HEK293 (cell line): Measurements from ENCODE around the gene SH3RF1.

Source experiments
- CTCF ChIA-PET: fragments of 350-600 bp; formaldehyde crosslinking; extraction: SDS; loops from one replicate; lab custom pipeline; 2021; ENCODE audit warnings: antibody characterized with exemption; lab: Yijun Ruan, JAX
- POLR2A ChIA-PET: fragments of 300-600 bp; formaldehyde crosslinking; extraction: SDS; loops from one replicate; lab custom pipeline; 2020; ENCODE audit warnings: antibody characterized with exemption, inconsistent platforms; lab: Yijun Ruan, JAX
- H3K27ac ChIP-seq: fragments of 200-500 bp; sonication (Bioruptor generic); 2 replicates; pipeline ENCODE4 v1.5.1; 2014; ENCODE audit warnings: low read depth, low read length, control low read depth, inconsistent platforms; ENCODE audit errors: extremely low read depth
- H3K36me3 ChIP-seq, 2 experiments: fragments of 200-500 bp in 1 of 2; sonication (Bioruptor generic) in 1 of 2; 1 replicate in 1 of 2; 2 replicates in 1 of 2; pipeline ENCODE4 v1.5.1; 2014 to 2017; ENCODE audit warnings: inconsistent platforms in 2 of 2, low read length in 2 of 2; ENCODE audit not compliant: control insufficient read depth in 2 of 2, insufficient read depth in 1 of 2
- H3K4me1 ChIP-seq: fragments of 200-500 bp; sonication (Bioruptor generic); 2 replicates; pipeline ENCODE4 v1.5.1; 2014; ENCODE audit warnings: mild to moderate bottlenecking, low read length, inconsistent platforms; ENCODE audit not compliant: control insufficient read depth, insufficient read depth
- H3K4me3 ChIP-seq: 2 replicates; pipeline ENCODE4 v1.5.1; 2011; ENCODE audit warnings: low read depth, mild to moderate bottlenecking, control low read depth, low read length, moderate library complexity
- H3K9me3 ChIP-seq: fragments of 200-500 bp; sonication (Bioruptor generic); 2 replicates; pipeline ENCODE4 v1.5.1; 2014; ENCODE audit warnings: low read depth, low read length, inconsistent platforms; ENCODE audit not compliant: control insufficient read depth, insufficient read depth
- INSM2 ChIP-seq: fragments of 450-650 bp; formaldehyde crosslinking; IDR thresholded peaks from 2 replicates; pipeline ENCODE4 v1.5.1; 2016; ENCODE audit warnings: missing biosample characterization, missing genetic modification characterization
- PRDM1 ChIP-seq: fragments of 450-650 bp; formaldehyde crosslinking; IDR thresholded peaks from 2 replicates; pipeline ENCODE4; 2016; ENCODE audit warnings: missing biosample characterization, missing genetic modification characterization
- REPIN1 ChIP-seq: fragments of 450-650 bp; formaldehyde crosslinking; IDR thresholded peaks from 2 replicates; pipeline ENCODE4 v1.5.1; 2017; ENCODE audit warnings: missing biosample characterization, missing genetic modification characterization, low read depth
- ZBTB8A ChIP-seq: fragments of 450-650 bp; formaldehyde crosslinking; IDR thresholded peaks from 2 replicates; pipeline ENCODE4 v1.5.1; 2016; ENCODE audit warnings: missing biosample characterization, missing genetic modification characterization
- ZNF114 ChIP-seq: fragments of 450-650 bp; formaldehyde crosslinking; IDR thresholded peaks from 2 replicates; pipeline ENCODE4 v1.5.0; 2017; ENCODE audit warnings: missing biosample characterization, missing genetic modification characterization
- ZNF157 ChIP-seq: fragments of 450-650 bp; formaldehyde crosslinking; IDR thresholded peaks from 2 replicates; pipeline ENCODE4 v1.5.1; 2016; ENCODE audit warnings: missing biosample characterization, missing genetic modification characterization
- ZNF174 ChIP-seq: fragments of 450-650 bp; formaldehyde crosslinking; IDR thresholded peaks from 2 replicates; pipeline ENCODE4 v1.5.0; 2017; ENCODE audit warnings: missing biosample characterization, mild to moderate bottlenecking, missing genetic modification characterization
- ZNF175 ChIP-seq: fragments of 450-650 bp; formaldehyde crosslinking; IDR thresholded peaks from 2 replicates; pipeline ENCODE4 v1.5.1; 2016; ENCODE audit warnings: missing biosample characterization, missing genetic modification characterization
- ZNF211 ChIP-seq: fragments of 450-650 bp; formaldehyde crosslinking; IDR thresholded peaks from 2 replicates; pipeline ENCODE4 v1.5.1; 2016; ENCODE audit warnings: low read depth, missing biosample characterization, missing genetic modification characterization
- ZNF292 ChIP-seq: fragments of 450-650 bp; formaldehyde crosslinking; IDR thresholded peaks from 2 replicates; pipeline ENCODE4 v1.5.1; 2016; ENCODE audit warnings: low read depth, missing biosample characterization, missing genetic modification characterization, borderline replicate concordance
- ZNF362 ChIP-seq: fragments of 450-650 bp; formaldehyde crosslinking; IDR thresholded peaks from 2 replicates; pipeline ENCODE4 v1.5.1; 2016; ENCODE audit warnings: missing biosample characterization, missing genetic modification characterization
- ZNF391 ChIP-seq: fragments of 450-650 bp; formaldehyde crosslinking; IDR thresholded peaks from 2 replicates; pipeline ENCODE4 v1.5.1; 2016; ENCODE audit warnings: low read depth, missing biosample characterization, missing genetic modification characterization, borderline replicate concordance
- ZNF433 ChIP-seq: fragments of 450-650 bp; formaldehyde crosslinking; IDR thresholded peaks from 2 replicates; pipeline ENCODE4 v1.5.1; 2016; ENCODE audit warnings: missing biosample characterization, missing genetic modification characterization, low read depth
- ZNF555 ChIP-seq: fragments of 450-650 bp; formaldehyde crosslinking; conservative IDR thresholded peaks from 2 replicates; pipeline ENCODE4 v1.5.1; 2017; ENCODE audit warnings: missing biosample characterization, mild to moderate bottlenecking, missing genetic modification characterization, inconsistent platforms
- ZNF623 ChIP-seq: fragments of 450-650 bp; formaldehyde crosslinking; IDR thresholded peaks from 2 replicates; pipeline ENCODE4 v1.5.1; 2016; ENCODE audit warnings: missing biosample characterization, missing genetic modification characterization
- ZNF701 ChIP-seq: fragments of 450-650 bp; formaldehyde crosslinking; IDR thresholded peaks from 2 replicates; pipeline ENCODE4 v1.5.1; 2016; ENCODE audit warnings: missing biosample characterization, missing genetic modification characterization

SH3RF1 gene

GRCh38 chr4:169160825-169161224 is 109.9 kb downstream of the SH3RF1 start:
- TF ChIP-seq PRDM1 (peak; percentile 69), ZNF433 (tag by site-specific recombination) (no peak), ZNF362 (no peak)
- Histone ChIP-seq H3K36me3 (no peaks in the 10 kb centered on the region), H3K9me3 (no peaks in the 10 kb centered on the region), H3K4me3 (no peak overlapping the region), H3K4me1 (peaks cover 17% of the 10 kb centered on the region), H3K27ac (no peak overlapping the region)
- CTCF ChIA-PET: interaction anchor here (0.7 kb wide), 1 partner anchor 150 kb away, joined by 4 read pairs; the partner anchor contains the start of gene CBR4
- POLR2A ChIA-PET: no interaction called here

GRCh38 chr4:169159624-169160171 is 111.1 kb downstream of the SH3RF1 start:
- CTCF ChIA-PET: no interaction called here
- Histone ChIP-seq H3K4me1 (peaks cover 17% of the 10 kb centered on the region), H3K9me3 (no peaks in the 10 kb centered on the region), H3K27ac (no peak overlapping the region), H3K4me3 (no peak overlapping the region), H3K36me3 (peaks cover 0 to 4% of the 10 kb centered on the region in 2 experiments; a peak in 1 of 3 replicates)
- no peak for TF ChIP-seq ZNF157 (tag by site-specific recombination)
- no peak for TF ChIP-seq ZNF623 (tag by site-specific recombination)
- TF ChIP-seq REPIN1 (tag by site-specific recombination): no peak
- POLR2A ChIA-PET: no interaction called here

GRCh38 chr4:169158861-169159260 is 111.9 kb downstream of the SH3RF1 start:
- Histone ChIP-seq H3K4me3 (no peak overlapping the region), H3K36me3 (peaks cover 0 to 4% of the 10 kb centered on the region in 2 experiments; a peak in 1 of 3 replicates), H3K27ac (no peak overlapping the region), H3K4me1 (peaks cover 11% of the 10 kb centered on the region), H3K9me3 (no peaks in the 10 kb centered on the region)
- TF ChIP-seq ZNF292 (tag by site-specific recombination) (no peak), ZNF623 (tag by site-specific recombination) (no peak), ZNF211 (tag by site-specific recombination) (no peak), ZNF114 (tag by site-specific recombination) (no peak), ZBTB8A (tag by site-specific recombination) (no peak), INSM2 (no peak), ZNF175 (tag by site-specific recombination) (no peak), ZNF433 (tag by site-specific recombination) (no peak), ZNF174 (no peak), ZNF391 (tag by site-specific recombination) (no peak), ZNF701 (tag by site-specific recombination) (no peak)
- CTCF ChIA-PET: no interaction called here
- POLR2A ChIA-PET: no interaction called here

- ChIA-PET POLR2A (no interaction called here), CTCF (no interaction called here)
- no peaks in the 10 kb centered on the region for H3K9me3 ChIP-seq
- H3K36me3 ChIP-seq: peaks cover 0 to 4% of the 10 kb centered on the region in 2 experiments; a peak in 1 of 3 replicates
- peaks cover 9% of the 10 kb centered on the region for H3K4me1 ChIP-seq
- TF ChIP-seq ZNF555 (tag by site-specific recombination): no peak
- H3K27ac ChIP-seq: no peak overlapping the region
- no peak overlapping the region for H3K4me3 ChIP-seq
Observed at GRCh38 chr4:169158046-169158445, 112.7 kb downstream of the SH3RF1 start.
